Caco-2 (cell line): Measurements from ENCODE around the gene SPG21. TPM values are rescaled to one million over a fixed set of nuclear protein-coding genes. Genes with fewer than 3 reads are reported as not detected.

ENCODE experiments used
- BruUV-seq: library from RNA; stranded (reverse); fragments of 400-500 nt; replicated peaks from 2 replicates; lab custom pipeline; 2021; lab: Mats Ljungman, UMichigan
- CTCF ChIA-PET: fragments of 300-600 bp; sonication (Branson Sonifier 250); formaldehyde crosslinking; loops from one replicate; lab custom pipeline; 2022; ENCODE audit warnings: antibody characterized with exemption; lab: Charles Lee
- POLR2A ChIA-PET: fragments of 300-600 bp; sonication (Branson Sonifier 250); formaldehyde crosslinking; loops from one replicate; lab custom pipeline; 2022; ENCODE audit warnings: antibody characterized with exemption; lab: Charles Lee
- DNase-seq, 2 experiments: peaks; one replicate each; pipeline versions ENCODE4 v3.0.0 to v3.0.0-alpha.2; 2020 to 2022
- H3K27me3 ChIP-seq: replicated peaks from 2 replicates; pipeline ENCODE4 v1.6.0; 2011; ENCODE audit warnings: low read length; ENCODE audit not compliant: control insufficient read depth, insufficient read depth
- H3K36me3 ChIP-seq: 2 replicates; pipeline ENCODE4 v1.5.1; 2011; ENCODE audit warnings: low read length; ENCODE audit not compliant: control insufficient read depth, insufficient read depth
- H3K4me1 ChIP-seq: fragments of 250-450 bp; sonication (Bioruptor Pico); 2 replicates; pipeline ENCODE4 v1.5.1; 2020; ENCODE audit warnings: mild to moderate bottlenecking
- H3K4me3 ChIP-seq: 2 replicates; pipeline ENCODE4 v1.5.1; 2011; ENCODE audit warnings: low read depth, mild to moderate bottlenecking, control low read depth, low read length
- H3K9me3 ChIP-seq: fragments of 250-450 bp; sonication (Bioruptor Pico); 2 replicates; pipeline ENCODE4 v1.5.1; 2020; ENCODE audit warnings: mild to moderate bottlenecking, moderate library complexity
- H3K27ac Mint-ChIP-seq: one replicate; pipeline ENCODE4 v1.8.0; 2022; ENCODE audit warnings: mixed read lengths; ENCODE audit not compliant: unreplicated experiment
- H3K27me3 Mint-ChIP-seq: one replicate; pipeline ENCODE4 v1.8.0; 2022; ENCODE audit warnings: mixed read lengths; ENCODE audit not compliant: insufficient read depth, unreplicated experiment
- H3K36me3 Mint-ChIP-seq: one replicate; pipeline ENCODE4 v1.8.0; 2022; ENCODE audit warnings: mild to moderate bottlenecking, mixed read lengths; ENCODE audit not compliant: insufficient read depth, unreplicated experiment
- H3K4me1 Mint-ChIP-seq: one replicate; pipeline ENCODE4 v1.8.0; 2022; ENCODE audit warnings: low read depth, mixed read lengths; ENCODE audit not compliant: unreplicated experiment
- H3K4me3 Mint-ChIP-seq: one replicate; pipeline ENCODE4 v1.8.0; 2022; ENCODE audit warnings: mild to moderate bottlenecking, moderate library complexity, mixed read lengths; ENCODE audit not compliant: unreplicated experiment
- H3K9me3 Mint-ChIP-seq: one replicate; pipeline ENCODE4 v1.8.0; 2022; ENCODE audit warnings: mixed read lengths; ENCODE audit not compliant: unreplicated experiment
- intact Hi-C: fragments of 100-400 bp; cut with micrococcal nuclease; formaldehyde crosslinking; loops from one replicate; pipeline ENCODE4 v1.10.0; 2022; ENCODE audit not compliant: unreplicated experiment
- total RNA-seq: library from RNA; stranded (reverse); gene quantifications from 2 replicates; pipeline ENCODE4 v1.2.3, GENCODE V29; 2022
- TF ChIP-seq, protein P1 (sequence below), 2 experiments: fragments of 200-600 bp in 1 of 2; IDR thresholded peaks; 1 replicate in 1 of 2; 2 replicates in 1 of 2; pipeline versions ENCODE4 v1.5.1 to v1.8.0; 2011 to 2022; ENCODE audit warnings: antibody characterized with exemption in 1 of 2, control low read depth in 1 of 2, inconsistent platforms in 1 of 2, low read depth in 1 of 2, low read length in 1 of 2, mild to moderate bottlenecking in 1 of 2, moderate library complexity in 1 of 2; ENCODE audit not compliant: insufficient read depth in 1 of 2, severe bottlenecking in 1 of 2, unreplicated experiment in 1 of 2

SPG21 gene
- total RNA-seq, 1 experiment from 2014 or later = 72.9 TPM

DNA sequence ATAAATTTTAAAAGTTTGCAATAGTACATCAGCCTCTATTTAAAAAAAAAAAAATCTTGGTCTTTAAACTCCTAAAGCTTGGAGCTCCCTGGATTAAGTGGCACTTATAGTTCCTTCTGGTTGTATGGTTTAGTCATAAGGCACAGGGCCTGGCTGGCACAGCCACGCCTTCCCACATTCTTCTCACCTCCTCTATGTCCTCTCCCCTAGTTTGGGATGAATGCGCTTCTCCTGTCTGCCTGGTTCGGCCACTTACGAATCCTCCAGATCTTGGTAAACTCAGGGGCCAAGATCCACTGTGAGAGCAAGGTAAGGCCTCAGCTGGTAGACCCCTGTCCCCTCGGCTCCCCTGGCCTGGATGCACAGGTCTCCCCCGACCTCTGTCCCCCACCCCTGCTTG lies 68.0 kb downstream of the SPG21 start:
- POLR2A ChIA-PET = no interaction called here
- H3K27me3 ChIP-seq = no peaks in the 10 kb centered on the region
- no TSS peak for BruUV-seq
- H3K36me3 Mint-ChIP-seq = peaks cover 2% of the 10 kb centered on the region
- CTCF ChIA-PET = no interaction called here
- H3K4me3 Mint-ChIP-seq = no peak overlapping the region
- H3K9me3 Mint-ChIP-seq = peaks cover 8% of the 10 kb centered on the region
- no peak overlapping the region for H3K27ac Mint-ChIP-seq
- TF ChIP-seq, protein P1, sequence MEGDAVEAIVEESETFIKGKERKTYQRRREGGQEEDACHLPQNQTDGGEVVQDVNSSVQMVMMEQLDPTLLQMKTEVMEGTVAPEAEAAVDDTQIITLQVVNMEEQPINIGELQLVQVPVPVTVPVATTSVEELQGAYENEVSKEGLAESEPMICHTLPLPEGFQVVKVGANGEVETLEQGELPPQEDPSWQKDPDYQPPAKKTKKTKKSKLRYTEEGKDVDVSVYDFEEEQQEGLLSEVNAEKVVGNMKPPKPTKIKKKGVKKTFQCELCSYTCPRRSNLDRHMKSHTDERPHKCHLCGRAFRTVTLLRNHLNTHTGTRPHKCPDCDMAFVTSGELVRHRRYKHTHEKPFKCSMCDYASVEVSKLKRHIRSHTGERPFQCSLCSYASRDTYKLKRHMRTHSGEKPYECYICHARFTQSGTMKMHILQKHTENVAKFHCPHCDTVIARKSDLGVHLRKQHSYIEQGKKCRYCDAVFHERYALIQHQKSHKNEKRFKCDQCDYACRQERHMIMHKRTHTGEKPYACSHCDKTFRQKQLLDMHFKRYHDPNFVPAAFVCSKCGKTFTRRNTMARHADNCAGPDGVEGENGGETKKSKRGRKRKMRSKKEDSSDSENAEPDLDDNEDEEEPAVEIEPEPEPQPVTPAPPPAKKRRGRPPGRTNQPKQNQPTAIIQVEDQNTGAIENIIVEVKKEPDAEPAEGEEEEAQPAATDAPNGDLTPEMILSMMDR (IDR thresholded peaks at IDR 0.05; ENCODE audit: insufficient read depth in 1 of 2, low read depth in 1 of 2, low read length in 1 of 2, severe bottlenecking in 1 of 2, unreplicated experiment in 1 of 2) = no peak
- no peaks in the 10 kb centered on the region for H3K36me3 ChIP-seq
- no peaks in the 10 kb centered on the region for H3K4me1 Mint-ChIP-seq
- H3K4me1 ChIP-seq = no peaks in the 10 kb centered on the region
- no peak for DNase-seq
- intact Hi-C loops = no loop called here
- H3K4me3 ChIP-seq = no peak overlapping the region
- H3K27me3 Mint-ChIP-seq = no peaks in the 10 kb centered on the region
- H3K9me3 ChIP-seq = no peaks in the 10 kb centered on the region

DNA sequence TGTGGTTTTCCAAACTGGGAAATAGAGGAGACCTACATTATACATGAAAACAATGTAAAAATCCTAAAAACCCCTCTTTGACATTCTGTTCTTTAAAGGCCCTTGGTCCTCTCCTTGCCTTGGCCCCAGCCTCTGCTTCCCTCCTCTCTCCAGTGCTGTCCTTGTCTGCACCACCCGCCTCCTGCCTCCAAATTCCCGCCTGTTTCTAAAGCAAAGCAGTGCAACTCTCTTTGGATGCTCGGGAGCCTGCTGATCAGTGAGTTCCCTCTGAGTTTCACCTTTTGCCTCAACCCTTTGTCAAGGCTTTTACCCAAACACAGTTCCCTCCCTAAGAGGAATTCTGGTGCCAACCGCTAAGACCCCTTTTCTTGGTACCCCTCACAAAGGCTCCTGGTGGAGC lies 70.0 kb downstream of the SPG21 start:
- TF ChIP-seq, protein P1 (IDR thresholded peaks at IDR 0.05; ENCODE audit: insufficient read depth in 1 of 2, low read depth in 1 of 2, low read length in 1 of 2, severe bottlenecking in 1 of 2, unreplicated experiment in 1 of 2) = no peak
- POLR2A ChIA-PET = no interaction called here
- BruUV-seq = no TSS peak

DNA sequence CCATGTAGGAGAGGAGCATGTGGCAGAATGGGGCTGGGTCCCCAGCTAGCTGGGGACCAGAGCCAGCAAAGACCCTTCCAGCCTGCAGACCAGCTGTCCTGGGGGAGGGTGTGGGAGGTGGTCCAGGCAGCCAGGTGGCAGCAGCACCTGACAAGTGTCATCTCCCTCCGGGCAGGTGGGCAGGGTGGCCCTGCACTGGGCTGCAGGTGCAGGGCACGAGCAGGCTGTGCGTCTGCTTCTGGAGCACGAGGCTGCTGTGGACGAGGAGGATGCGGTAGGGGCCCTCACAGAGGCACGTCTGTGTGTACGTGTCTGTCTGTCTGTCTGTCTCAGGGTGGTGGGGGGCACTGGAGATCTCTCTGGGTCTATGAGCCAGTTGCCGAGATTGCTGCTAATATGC lies 72.5 kb downstream of the SPG21 start:
- TF ChIP-seq, protein P1 (IDR thresholded peaks at IDR 0.05; ENCODE audit: insufficient read depth in 1 of 2, low read depth in 1 of 2, low read length in 1 of 2, severe bottlenecking in 1 of 2, unreplicated experiment in 1 of 2) = no peak
- peaks cover 4% of the 10 kb centered on the region for H3K36me3 Mint-ChIP-seq
- H3K9me3 Mint-ChIP-seq = no peaks in the 10 kb centered on the region
- BruUV-seq = no TSS peak
- H3K27ac Mint-ChIP-seq = no peak overlapping the region
- POLR2A ChIA-PET = no interaction called here
- no peaks in the 10 kb centered on the region for H3K27me3 ChIP-seq
- H3K4me3 Mint-ChIP-seq = no peak overlapping the region
- DNase-seq = no peak
- no peaks in the 10 kb centered on the region for H3K27me3 Mint-ChIP-seq
- no peak overlapping the region for H3K4me3 ChIP-seq
- CTCF ChIA-PET = no interaction called here
- no peaks in the 10 kb centered on the region for H3K4me1 Mint-ChIP-seq
- no peaks in the 10 kb centered on the region for H3K9me3 ChIP-seq
- no peaks in the 10 kb centered on the region for H3K4me1 ChIP-seq
- intact Hi-C loops = no loop called here
- H3K36me3 ChIP-seq = no peaks in the 10 kb centered on the region

More for the DNA sequence above, 70.0 kb downstream of the SPG21 start:
- H3K36me3 Mint-ChIP-seq = peaks cover 4% of the 10 kb centered on the region
- Histone ChIP-seq H3K4me1 (no peaks in the 10 kb centered on the region), H3K9me3 (no peaks in the 10 kb centered on the region), H3K4me3 (no peak overlapping the region), H3K36me3 (no peaks in the 10 kb centered on the region), H3K27me3 (no peaks in the 10 kb centered on the region)
- peaks cover 5% of the 10 kb centered on the region for H3K9me3 Mint-ChIP-seq
- H3K4me1 Mint-ChIP-seq = no peaks in the 10 kb centered on the region
- no peak for DNase-seq
- no peaks in the 10 kb centered on the region for H3K27me3 Mint-ChIP-seq
- no peak overlapping the region for H3K4me3 Mint-ChIP-seq
- intact Hi-C loops = no loop called here
- no peak overlapping the region for H3K27ac Mint-ChIP-seq
- CTCF ChIA-PET = no interaction called here
